GM13977 (cell line): ENCODE results near the gene PCTP.

Source experiments
- DNase-seq: peaks from one replicate; pipeline ENCODE4 v3.0.0; 2012; ENCODE audit warnings: low spot score
- in situ Hi-C: fragments of 300-500 bp; cut with MboI; formaldehyde crosslinking; loops from one replicate; pipeline ENCODE4 v1.12.0; 2022; ENCODE audit warnings: low sequenced_read_pairs, low pct_unique_long_range_greater_than_20kb, mixed read lengths, inconsistent platforms; ENCODE audit not compliant: unreplicated experiment
- TF ChIP-seq, protein P1 (sequence below): IDR thresholded peaks from 2 replicates; pipeline ENCODE4 v1.5.1; 2012; ENCODE audit warnings: mild to moderate bottlenecking, control low read depth; ENCODE audit not compliant: insufficient read depth; ENCODE audit errors: extremely low read depth, missing control alignments

The PCTP gene

DNA sequence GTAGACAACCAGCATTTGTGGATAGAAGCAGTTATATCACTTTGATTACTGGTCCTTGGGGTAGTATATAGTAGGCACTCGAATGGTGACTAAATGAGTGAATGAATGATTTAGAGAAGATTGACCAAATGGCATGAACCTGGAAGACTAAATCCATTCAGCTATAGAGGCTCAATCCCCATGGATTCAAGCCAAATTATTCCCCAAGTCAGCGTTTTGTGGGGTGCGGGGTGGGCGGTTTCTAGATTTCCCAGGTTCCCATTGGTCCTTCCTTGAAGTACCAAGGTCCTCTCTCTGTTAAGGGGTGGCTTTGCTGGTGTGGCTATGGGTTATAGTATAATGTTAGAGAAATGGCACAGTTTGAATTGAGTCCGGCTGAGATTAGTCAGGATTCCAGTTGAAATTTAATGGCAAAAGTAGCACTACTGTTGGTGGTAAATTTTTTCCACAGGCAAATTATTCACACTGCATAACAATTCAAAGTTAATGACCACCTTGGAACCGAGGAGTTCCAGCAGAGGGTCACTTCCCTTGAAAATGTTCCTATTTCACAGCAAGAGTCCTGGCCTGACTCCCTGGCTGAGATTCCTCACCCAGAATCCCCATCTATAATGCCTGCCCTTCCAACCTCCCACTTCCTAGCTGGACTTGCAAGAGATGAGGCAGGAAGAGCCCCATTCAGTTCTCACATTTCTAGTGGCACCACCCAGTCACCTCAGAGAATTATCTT, 27.7 kb downstream of the PCTP start:
- in situ Hi-C loops: no loop called here
- TF ChIP-seq, protein P1, sequence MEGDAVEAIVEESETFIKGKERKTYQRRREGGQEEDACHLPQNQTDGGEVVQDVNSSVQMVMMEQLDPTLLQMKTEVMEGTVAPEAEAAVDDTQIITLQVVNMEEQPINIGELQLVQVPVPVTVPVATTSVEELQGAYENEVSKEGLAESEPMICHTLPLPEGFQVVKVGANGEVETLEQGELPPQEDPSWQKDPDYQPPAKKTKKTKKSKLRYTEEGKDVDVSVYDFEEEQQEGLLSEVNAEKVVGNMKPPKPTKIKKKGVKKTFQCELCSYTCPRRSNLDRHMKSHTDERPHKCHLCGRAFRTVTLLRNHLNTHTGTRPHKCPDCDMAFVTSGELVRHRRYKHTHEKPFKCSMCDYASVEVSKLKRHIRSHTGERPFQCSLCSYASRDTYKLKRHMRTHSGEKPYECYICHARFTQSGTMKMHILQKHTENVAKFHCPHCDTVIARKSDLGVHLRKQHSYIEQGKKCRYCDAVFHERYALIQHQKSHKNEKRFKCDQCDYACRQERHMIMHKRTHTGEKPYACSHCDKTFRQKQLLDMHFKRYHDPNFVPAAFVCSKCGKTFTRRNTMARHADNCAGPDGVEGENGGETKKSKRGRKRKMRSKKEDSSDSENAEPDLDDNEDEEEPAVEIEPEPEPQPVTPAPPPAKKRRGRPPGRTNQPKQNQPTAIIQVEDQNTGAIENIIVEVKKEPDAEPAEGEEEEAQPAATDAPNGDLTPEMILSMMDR: no peak
- DNase-seq: no peak

DNA sequence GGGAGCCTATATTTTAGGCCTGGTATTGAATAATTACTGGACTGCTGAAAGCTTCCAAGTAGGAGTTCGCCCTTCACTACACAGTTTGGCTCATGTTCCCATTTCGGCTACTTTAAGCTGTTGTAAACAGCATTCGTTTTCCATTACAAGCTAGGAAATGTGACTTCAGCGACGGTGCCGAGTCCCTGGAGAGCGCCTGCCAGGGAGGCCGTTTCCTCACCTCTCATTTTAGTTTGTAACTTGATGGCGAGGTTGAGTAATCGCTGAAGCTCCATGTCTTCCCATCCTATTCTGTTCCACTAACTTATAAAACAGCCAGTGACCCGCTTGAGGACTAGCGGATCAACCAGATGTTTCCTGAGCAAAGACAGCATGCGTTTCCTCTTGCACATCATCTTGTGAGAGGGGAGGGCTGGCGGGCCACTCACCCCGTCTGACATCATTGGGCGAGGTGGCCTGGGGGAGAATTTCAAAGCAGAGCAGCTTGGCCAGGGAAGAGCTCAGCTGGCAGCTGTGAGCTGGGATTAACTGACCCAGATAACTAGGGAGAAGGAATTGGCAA, 32.9 kb downstream of the PCTP start:
- in situ Hi-C loops: no loop called here
- DNase-seq: no peak
- TF ChIP-seq, protein P1: no peak

DNA sequence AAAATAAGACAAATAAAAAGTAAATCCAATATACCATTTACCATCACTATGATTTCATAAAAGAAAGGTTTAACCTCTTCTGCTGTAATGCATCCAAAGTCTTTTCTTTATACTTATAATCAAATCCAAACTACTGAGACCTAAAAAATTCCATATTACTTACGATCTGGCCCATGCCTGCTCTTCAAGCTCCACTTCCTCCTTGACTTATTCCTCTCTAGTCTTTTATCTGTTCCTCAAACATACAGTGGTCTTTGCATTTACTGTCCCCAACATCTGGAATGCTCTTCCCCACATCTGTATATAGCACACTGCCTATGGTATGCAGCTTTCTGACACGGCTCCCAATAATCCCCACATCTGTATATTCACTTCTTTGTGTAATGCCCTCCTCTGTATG, 33.8 kb downstream of the PCTP start:
- TF ChIP-seq, protein P1: no peak
- DNase-seq: no peak
- in situ Hi-C loops: no loop called here

DNA sequence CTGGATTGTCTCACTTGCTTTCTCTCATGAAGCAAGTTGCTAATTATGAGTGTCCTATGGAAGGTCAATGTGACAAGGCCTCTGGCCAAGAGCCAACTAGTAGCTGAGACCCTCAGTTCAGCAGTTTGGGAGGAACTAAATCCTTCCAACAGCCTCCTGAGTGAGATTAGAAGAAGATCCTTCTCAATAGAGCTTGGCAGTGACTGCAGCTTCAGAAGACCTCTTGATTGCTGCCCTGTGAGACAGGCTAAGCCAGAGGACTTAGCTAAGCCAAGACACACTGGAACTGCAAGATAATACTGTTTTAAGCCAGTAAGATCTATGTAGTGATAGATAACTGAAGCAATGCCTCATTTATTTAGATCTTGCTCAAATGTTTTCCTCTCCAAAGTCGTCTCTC, 34.3 kb downstream of the PCTP start:
- DNase-seq: no peak
- TF ChIP-seq, protein P1: no peak
- in situ Hi-C loops: no loop called here

DNA sequence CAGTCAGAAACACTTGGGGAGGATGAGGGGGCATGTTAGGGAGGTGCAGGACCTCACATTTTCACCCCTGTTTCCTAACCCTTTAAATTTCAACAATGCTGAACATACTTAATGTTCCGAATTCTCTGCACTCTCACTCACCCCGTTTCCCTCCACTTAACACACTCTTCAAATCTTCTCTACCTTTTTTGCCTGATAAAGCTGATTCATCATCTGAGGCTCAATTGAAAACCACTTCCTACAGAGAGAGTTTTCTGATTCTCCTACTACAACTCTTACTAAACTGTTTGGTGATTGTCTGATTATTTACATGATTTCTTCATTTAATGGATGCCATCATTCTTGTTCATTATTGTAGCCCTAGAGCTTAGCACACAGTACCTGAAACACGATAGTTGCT, 42.4 kb downstream of the PCTP start:
- TF ChIP-seq, protein P1: no peak
- no peak for DNase-seq
- in situ Hi-C loops: no loop called here

DNA sequence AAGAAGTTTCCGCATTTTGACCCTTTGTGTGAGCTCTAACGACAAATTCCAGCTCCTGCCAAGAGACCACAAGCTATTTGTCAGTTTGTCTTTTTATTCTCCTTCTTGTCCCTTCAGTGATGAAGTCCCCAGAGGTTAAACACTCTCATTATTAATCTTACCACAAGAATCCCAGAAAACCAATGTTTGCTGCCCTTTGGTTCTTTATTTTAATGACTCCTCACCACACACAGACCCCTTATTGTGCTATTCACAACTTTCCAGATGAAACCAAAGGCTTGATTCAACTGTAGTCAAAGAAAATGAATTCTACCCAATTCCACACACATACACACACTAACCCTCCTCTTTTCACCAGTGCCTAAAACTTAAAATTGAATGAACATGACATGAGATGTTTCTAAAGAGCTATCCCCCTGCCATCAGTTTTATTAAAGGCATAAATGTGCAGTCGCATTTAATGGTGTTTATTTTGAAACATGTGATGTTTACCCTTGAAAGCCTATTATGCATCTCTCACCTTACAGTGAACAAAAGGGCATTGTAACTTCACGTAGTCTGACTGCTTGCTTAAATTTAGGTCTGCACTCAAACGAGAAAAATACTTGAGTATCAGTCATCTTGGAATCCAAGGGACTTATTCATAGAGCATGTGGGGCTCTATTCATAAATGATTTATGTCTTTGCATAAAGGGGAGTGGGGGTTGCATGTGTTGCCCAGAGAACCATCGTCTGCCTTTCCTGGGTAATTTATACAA, 44.1 kb downstream of the PCTP start:
- TF ChIP-seq, protein P1: no peak
- in situ Hi-C loops: no loop called here
- no peak for DNase-seq
